Activated CD8-positive, alpha-beta memory T cell treated with anti-CD3 and anti-CD28 coated beads for 1 hour (primary cell): ENCODE measurements around the gene NKD2.
"Not testable (repeated sequence)": the region's sequence is repeated elsewhere in the genome, so short reads cannot be mapped to it uniquely, and the experiment has no call there.

Experiments used
- DNase-seq, 2 donors: peaks; one replicate each; pipeline ENCODE4 v3.0.0-alpha.2; 2020; ENCODE audit warnings: low read depth in 1 of 2; ENCODE audit errors: extremely low read depth in 1 of 2

NKD2 gene

DNA sequence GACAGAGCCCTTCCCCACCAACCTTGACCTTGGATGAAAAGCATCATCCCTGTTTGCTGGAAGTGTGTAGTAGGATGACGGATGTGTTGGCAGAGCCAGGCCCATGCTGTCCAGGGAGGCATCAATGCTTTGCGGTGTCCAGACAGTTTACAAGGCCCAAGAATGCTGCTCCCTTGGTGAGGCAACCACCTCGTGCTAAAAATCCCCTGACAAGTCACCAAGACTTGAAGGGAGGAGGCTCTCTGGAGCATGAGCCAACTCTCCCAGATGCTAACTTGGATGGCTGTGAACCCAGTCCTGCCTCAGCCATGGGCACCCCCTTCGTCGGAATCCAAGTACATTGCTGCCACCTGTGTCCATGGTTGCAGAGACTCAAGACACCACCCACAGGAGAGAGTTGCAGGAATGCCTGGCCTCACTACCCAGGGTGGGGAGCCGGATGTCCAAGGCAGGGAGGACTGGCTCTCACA, 9.5 kb upstream of the NKD2 start:
- DNase-seq, result no peak

DNA sequence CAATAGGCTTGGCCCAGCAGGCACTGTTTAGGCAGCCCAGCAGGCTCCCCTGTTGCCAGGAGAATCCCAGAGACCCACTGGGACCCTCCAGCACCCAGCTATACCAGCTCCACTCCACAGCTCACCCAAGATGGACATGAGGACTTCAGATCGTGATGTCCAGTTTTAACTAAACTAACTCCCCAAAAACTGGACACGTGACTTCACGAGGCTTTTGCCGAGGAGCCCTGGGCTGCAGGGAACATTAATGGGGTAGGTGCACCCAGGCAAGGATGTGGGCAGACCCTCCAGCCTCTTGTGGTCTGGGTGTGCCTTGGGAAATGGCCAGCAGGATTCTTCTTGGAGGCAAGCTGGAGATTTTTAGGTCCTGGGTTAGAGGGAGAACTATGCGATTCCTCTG, 8.9 kb upstream of the NKD2 start:
- no peak for DNase-seq

DNA sequence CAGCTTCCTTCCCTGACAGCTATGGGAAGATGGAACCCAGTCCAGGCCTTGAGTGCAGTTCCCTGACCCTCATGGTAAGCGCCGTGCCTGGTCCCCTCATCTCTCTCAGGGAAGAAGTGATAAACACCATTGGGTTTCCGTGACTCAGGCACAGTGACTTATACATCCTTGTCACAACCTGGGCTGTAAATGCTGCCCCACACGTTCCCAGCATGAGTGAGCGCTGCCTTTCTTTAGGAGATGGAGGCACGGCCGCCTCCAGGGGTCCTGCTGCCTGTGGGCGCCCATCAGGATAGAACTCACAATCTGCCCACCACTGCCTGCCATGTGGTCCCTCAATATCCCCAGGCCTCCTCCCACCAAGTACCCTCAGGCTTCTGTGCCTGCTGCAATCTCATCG, 8.3 kb upstream of the NKD2 start:
- DNase-seq, result no peak

DNA sequence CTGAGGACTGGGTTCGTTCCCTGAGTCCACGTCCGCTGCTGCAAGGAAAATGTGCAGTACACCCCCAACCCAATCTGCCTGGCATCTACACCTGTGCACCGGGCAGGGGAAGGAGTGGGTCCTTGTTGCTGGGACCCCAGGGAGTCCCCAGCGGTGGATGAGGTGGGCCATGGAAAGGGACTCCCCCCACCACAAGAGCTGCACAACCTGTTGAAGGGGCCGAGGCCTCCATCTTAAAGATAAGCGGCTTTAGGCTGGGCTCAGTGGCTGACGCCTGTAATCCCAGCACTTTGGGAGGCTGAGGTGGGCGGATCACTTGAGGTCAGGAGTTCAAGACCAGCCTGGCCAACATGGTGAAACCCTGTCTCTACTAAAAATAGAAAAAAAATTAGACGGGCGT, 7.8 kb upstream of the NKD2 start:
- not testable (repeated sequence) for DNase-seq

DNA sequence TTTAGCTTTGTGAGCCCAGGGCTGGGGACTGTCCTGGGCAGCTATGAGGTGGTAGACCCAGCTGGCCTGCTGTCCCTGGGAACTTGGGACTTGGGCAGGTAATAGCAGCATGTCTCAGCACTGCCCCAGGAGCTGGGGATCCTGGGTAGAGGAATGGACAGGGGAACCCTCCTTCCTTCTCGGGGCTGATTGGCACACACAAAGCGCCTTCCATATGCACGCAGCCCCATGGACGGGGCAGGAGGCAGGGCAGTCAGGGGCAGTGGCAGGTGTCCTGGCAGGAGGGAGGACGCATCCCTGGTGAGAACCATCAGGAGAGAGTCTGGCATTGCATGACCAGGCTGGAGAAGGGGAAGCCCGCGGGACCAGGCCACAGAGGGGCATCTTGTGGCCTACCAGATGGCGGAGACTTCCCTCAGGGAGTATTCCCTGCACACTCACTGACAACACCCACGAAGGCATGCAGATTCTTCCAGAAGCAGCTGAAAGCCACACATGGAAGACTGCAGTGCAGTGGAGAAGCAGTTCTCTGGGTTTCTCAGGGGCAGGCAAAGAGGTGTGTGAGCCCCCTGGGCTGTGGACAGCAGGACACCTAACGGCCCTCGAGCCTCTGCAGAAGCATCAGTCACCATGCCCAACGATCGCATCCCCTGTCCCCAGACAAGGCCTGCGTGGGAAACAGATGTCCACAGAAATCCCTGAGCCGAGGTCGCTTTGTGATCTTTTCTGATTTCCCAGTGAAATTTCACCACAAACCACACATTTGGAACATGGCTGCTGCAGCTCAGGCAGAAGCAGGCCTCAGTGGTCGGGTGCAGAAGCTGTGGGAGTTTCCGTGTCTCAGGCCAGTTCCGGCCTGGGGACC, 7.0 kb upstream of the NKD2 start:
- DNase-seq, result no peak

DNA sequence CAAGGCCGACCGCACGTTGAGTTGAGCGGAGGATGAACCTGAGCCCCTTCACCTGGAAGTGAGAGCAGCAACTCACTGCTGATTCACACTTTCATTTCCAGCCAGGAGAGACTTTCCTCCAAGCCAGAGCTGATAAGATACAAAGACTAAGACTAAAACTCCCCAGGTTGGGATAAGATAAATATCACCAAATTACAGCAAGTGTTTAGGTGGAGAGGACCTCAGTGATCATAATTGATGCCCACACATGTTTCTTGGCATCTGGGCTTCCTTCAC, 6.4 kb upstream of the NKD2 start:
- DNase-seq, result no peak

DNA sequence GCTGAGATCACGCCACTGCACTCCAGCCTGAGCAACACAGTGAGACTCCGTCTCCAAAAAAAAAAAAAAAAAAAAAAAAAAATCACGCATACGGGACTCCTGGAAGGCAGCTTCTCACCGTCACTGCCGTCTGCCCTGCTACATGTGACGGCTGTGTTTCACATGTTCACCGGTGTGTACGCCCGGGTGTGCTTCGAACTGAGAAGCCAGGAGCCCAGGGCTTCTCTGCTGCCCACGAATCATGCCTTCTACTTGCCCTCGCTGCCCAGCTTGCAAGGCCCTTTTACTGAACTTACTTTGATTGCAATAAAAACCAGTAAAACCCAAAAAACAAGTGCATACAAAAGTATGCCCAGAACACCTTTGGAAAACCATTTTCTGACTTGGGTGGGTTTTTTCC, 5.8 kb upstream of the NKD2 start:
- DNase-seq, result no peak

DNA sequence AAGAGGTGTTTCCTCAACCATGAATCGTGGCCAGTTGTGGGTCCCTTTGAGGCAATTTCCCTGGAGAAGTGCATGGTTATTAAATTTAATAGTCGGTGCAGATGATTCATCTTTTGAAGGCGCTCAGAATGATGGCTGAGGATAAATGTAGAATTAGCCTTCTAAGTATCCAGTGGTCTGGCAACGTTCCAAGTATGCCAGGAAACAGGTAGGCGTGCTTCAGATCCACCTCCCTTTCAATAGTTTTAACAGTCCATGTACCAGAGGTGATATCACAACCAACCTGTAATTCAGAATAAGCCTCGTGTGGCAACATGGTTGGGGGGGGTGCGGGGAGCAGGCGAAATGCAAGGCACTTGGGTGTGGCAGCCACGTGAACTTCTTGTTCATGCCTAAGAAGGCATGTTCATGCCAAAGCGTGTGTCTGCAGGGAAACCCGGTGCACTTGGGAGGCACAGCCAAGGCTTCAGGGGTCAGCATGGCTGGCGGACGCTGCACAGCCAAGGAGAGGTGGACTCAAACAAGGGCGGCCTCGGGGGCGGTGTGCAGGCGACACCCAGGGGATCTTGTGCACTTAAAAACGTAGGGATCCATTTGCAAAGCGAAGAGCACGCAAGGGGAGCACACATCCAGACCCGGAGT, 5.2 kb upstream of the NKD2 start:
- DNase-seq, result no peak

DNA sequence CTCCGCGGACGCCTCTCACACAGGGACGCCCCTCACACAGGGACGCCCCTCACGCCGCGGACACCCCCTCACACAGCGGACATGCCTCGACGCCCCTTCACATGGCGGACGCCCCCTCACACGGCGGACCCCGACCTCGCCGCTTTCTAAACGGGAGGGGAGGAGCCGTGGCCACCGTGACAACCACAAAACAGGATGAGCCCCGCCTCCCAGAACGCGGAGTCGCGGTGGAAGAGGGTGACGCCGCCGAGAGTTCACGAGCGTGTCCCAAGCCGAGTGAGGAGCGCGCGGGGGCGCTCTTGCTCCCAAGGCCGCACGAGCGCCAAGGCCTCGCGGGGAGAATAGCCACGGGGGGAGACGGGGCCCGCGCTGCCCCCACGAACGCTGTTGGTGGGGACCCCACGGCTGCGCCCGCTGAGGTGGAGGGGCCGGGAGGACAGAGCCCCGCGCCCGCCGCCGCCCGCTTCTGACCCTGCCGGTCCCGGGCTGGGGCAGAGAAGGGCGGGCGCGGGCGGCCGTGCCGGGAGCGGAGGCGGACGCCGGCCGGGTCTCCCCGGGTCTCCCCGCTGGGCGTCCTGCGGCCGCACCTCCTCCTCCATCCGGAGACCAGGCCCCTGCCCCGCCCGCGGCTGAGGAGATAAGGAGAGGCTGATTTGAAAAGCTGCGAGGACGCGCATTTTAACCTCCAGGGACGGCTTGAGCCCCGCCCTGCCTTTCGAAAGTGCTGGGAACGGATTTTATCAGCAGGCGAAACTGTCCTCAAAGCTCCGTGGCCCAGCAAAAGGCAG, 3.9 kb upstream of the NKD2 start:
- DNase-seq, result no peak

DNA sequence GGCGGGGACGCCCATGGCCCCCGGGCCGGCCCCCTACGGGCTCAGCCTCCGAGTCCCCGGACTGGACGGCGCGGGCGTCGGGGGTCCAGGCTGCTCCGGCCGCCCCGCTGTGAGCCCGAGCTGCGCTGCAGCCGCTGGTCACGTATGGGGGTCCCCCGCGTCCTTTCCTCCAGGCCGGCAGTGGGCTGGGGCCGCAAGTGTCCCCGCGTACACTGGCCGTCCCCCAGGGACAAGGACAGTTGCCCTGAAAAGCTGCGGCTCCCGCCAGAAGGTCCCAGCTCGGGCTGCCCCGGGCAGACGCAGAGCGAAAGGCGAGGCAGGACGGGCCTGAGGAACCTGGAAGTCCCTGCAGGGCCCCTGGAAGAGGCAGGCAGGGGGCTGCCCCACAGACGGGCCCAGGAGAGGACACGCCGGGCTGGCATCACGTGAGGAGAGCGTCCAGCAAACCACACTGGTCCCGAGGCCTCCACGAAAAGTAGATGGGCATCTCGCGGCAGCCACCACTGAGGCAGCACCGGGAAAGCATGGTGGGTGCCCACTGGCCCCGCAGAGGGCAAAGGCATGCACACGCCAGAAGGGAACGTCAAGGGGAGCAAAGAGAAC, 3.3 kb upstream of the NKD2 start:
- no peak for DNase-seq

DNA sequence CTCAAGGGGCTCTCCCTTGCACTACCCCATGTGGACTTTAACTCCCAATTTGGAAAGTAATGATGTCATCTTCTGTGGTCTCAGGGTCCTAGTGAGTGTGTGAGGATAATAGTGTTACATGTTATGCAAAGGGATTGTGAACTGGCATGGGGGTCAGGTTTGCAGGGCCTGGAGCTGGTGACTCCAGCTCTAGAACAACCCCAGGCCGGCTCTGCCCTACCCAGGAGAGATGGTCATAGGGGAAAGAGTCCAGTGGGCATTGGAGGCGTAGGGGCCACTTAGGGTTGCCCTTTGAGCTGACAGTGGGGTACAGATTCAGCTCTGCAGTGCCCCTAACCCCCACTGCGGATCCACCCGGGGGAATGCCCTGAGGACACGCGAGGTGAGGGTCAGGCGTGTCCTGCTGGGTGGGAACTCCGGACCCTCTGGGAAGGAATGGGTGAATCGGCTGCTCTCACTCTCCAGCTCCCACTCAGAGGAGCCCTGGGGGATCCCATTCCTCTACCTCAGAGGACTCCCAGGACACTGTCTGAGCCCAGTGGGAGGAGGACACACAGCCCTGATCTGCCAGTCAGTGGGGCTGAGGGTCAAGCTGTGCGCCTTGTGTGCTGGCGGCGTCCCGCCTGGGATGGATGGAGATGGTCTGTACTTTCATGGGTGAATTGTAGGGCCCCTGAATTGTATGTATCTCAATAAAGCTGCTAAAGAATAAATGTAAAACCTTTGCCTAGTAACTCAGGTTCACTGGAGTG, 2.5 kb upstream of the NKD2 start:
- DNase-seq, result no peak

DNA sequence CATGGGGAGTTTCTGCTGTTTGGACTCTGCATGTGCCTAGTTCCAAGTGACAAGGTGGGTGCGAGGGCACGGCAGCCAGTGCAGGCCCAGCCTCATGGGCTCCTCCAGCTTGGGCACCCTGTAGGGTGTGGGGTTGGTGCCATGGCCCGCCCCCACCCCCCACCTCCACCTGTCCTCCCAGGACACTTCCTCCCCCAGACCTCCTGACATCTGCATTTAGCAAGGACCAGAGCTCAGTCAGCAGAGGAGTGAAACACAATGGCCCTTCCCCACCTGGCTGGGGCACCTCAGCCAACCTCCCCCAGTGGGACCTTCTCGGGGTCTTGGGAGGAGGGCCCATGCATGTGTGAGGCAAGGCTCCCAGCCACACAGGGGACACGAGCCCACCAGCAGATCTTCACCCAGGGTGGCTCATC, 1.9 kb upstream of the NKD2 start:
- no peak for DNase-seq

DNA sequence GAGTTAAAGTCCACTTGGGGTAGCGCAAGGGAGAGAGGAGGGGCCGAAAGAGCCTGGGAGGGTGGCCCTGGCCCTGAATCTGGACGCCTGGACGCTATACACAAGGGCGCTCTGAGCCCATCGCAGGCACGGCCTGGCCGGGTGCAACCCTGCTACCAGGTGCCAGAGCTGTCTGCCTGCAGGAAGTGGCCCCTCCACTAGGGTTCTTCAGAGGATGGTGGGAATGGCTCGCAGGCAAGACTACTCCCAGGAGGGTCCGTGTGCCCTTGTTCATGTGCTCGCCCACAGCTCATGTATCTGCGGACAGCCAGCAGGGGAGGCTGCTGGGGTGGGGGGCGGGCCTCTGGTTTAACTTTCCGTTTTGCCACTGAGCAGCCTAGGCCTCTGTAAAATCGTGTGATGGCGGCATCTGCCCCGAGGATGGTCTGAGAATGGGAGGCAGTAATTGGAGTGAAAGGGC, 1.4 kb upstream of the NKD2 start:
- DNase-seq, result no peak

DNA sequence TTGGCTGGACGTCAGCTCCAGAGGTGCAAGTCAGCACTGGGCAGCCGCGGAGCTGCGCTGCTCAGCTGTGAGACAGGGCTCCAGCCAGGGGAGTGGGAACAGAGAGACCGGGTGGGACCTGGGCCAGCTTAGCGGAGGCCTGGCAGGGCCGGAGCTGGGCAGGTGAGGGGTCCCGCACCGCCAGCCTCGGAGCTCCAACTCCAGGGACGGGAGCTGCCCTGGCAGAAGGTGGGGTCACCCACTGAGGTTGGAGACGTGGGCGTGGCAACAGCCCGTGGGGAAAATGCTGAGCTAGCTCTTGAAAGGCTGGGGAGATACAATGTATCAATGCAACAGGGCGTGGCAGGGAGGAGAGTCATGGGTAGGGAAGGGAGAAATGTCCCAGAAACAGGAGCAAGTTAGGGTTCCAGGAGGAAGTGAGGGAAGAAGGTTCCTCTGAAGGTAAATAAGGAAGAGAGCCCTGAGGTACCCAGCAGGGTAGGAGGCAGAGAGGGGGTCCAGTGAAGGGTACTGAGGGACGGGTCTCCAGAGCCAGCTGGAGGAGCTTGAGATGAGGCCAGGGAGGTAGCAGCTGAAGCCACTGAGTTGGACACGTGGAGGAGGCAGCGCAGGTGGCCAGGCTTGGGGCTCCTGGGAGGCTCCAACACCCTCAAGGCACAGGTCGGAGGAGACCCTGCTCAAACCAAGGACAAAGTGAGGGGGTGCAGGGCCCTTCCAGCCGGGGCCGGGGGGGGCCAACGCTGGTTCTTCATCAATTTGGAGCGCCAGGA, 736 bp upstream of the NKD2 start:
- no peak for DNase-seq

DNA sequence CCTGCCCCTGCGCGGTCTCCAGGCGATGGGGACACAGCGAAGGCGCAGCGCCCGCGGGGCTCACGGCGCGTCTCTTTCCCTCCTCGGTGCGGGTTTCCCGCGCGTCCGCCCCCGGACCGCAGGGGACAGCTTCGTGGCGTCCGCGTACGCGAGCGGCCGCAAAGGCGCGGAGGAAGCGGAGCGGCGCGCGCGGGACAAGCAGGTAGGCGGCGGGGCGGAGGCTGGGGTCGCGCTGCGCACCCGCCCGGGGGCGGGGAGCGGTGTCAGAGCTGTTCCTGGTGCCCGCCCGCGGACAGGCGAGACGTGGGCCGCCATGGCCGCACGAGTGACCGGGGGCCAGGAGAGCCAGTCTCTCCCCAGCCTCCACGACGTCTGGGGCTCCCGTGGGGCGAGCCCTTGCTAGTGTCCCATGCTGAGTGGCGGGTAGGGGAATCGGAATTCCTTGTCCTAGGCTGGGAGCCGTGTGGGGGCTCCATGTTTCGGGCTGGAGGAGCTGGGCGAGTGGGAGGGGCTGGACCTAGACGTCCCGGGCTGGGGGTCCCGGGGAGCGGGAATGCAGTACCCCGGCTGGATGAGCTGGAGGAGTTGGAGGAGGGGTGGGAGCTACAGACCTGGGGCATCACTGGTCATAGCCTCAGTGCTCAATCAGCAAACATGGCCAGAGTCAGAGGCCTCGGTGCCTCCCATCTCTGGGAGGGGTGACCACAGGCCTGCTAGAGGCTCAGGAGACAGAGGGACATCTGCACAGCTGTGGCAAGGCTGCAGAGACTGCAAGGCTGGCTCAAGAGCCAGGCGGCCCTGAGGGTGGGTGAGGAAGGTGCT, 968 bp downstream of the NKD2 start:
- DNase-seq, result no peak

DNA sequence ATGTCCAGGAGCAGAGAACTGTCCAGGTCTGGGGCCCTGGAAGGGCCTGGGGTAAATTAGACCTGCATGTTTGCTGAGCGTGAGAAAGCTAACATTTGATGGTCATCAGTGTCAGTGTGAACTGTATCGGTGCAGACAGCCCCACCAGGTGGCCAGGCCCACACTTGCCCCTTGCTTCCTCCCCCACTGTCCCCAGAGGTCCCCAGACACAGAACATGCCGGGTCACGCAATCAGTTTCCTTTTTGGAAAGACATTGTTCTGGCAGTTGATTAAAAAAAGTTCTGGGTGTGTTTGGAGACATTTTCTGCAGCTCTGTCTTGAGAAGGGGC, 1.5 kb downstream of the NKD2 start:
- no peak for DNase-seq

DNA sequence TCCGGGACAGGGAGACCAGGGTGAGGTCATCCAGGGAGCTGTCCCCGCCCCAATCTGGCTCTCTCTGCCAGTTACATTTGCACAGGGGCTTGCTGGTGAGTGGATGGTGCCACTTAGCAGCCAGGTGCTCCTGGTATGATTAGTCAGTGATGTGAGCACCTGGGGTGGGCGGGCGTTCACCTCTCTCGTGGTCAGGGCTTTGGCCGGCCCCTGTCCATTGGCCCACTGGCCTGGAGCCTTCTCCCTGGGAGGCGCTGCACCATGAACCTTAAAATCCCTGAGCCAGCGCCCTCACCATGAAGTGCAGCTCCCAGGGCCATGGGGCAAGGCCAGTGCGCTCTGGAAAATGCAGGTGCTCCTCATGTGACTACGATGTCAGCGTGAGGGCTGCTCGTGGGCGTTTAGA, 2.0 kb downstream of the NKD2 start:
- no peak for DNase-seq

DNA sequence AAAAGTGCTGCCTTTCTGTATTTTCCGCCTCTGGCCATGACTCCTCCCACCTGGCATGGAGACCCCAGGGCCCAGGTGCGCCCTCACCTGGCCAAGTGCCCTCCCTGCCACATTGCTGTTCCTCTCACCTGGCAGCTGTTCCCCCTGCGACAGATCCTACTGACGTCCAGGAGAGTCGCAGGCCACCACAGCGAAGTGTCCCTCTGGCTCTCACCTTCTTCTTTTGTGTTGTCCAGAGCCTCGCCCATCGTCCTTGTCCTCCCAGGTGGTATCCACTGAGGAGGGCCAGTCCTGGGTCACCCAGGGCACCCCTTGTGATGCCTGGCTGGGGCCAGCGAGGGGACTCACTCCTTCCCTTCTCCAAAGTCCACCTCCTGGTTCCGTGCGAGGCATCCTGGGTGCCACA, 2.6 kb downstream of the NKD2 start:
- no peak for DNase-seq

DNA sequence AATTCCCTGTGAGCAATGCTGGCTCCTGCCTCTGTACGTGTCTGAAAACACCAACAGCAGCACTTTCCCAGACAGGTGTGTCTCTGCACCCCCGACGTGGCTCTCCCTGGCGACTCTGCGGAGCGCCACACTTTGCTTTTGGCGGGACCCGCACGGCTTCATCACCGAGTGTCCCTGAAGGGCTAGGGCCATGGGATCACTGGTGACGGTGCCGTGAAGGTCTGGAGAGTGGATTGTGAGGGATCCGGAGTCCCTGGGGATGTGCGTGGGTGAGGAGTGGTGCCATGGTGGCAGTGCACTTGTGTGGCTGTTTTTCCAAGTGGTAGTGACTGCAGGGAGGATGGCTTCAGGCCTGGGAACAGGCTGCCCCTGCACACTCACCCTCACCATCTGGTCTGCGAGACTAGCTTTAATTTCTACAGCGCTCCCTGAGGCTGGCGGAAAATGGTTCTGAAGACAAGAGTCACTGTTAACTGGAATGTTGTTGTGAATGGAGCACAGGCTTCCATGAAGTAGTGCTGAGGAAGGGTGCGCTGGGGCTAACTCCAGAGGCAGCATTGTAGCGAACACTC, 3.2 kb downstream of the NKD2 start:
- DNase-seq, result no peak
